HG03469 (cell line): ENCODE data around the gene MMADHC.
"Not testable (repeated sequence)": the region's sequence is repeated elsewhere in the genome, so short reads cannot be mapped to it uniquely, and the experiment has no call there.

ENCODE experiments used
- ATAC-seq: cut with Tn5 transposase; IDR thresholded peaks from one replicate; pipeline ENCODE4 v1.9.1; 2021; ENCODE audit warnings: mild to moderate bottlenecking, moderate library complexity, moderate number of reproducible peaks; ENCODE audit not compliant: unreplicated experiment

Gene MMADHC

DNA sequence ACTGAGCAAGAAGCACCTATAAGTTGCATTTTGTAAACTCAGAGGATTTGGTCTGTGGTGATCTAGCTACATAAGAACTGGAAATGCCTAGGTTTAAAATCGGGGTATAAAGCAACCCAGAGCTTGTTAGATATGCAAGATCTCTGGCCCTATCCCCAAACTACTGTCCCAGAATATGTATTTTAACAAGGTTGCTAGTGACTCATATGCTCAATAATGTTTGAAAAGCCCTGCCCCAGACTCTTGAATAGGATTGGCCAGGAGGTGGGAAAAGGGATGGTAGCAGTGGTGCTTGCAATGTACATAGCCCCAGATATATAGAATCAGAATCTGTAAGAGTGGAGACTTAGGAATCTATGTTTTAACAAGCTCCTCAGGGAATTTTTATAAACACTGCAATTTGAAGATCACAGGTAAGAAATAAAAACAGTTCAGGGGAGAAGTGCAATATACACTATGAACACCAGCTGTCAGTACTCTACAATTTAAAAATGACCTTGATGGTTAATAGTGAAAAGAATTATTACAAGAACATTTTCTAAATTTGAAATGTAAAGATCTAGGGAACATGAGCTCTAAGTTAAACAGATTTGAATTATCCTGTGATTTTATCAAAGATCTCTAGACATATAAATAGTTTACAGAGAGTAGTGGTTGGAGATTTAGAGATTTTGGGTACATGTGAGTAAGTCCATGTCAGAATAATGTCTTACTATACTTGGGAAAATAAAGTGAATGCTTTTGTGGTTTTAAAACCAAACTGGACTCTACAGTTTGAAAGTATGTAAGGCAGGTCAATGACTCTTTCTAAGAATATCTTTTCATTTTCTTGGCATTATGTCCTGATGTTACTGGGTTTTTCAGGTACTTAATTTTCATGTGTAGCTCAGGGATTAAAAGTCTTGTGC, 7.7 kb upstream of the MMADHC start:
- ATAC-seq, result no peak

DNA sequence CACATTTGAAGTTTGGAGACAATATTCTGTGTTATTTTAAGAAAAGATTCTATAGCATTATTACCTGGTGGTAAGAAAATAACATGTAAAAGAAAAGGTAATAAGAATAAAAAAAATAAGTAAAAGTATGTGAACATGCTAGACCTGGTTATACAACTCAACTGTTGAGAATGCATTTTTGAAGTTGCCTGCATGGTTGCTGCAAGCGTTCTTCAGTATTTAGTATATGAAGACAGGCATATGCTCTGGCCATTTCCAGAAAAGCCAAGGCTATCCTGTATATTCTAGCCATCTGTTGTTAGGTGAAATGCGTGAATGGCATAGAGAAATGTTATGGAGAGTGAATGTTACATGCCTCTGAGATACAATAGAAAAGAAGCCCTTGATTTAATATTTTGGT, 6.8 kb upstream of the MMADHC start:
- no peak for ATAC-seq

DNA sequence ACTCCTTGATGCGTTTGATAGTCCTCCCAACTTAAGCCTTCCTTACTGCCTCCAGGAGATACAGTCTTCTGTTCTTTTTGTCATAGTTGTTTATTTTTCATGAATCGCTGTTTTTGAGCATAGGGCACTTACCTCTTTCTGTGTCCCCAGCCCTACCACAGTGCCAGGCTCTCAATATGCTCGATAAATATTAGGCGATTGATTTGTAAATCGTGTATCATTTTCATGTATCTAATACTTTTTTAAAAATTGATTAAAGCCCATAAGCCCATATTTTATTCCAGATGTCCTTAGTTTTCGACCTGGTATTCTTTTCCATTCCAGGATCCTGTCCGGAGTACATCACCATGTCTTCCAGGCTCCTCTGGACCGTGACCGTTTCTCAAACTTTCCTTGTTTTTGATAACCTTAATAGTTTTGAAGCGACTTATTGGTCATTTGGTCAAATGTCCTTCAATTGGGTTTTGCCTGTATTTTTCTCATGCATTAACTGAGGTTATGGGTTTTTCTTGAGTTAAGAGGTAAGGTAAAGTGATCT, 444 bp upstream of the MMADHC start:
- ATAC-seq, result peak; percentile 14

DNA sequence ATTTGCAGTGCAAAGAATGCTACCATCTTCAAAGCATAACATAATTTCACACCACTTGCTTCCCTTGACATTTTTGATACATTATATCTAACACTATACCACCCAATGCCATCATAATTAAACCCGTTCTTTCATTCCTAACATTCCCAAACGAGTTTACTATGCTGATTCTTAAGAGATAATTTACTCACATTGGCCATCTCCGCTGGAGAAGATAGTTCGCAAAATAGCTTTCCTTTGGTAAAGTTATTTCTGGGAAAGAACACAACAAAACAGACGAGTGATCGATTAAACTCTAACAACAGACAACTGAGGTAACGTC, 716 bp downstream of the MMADHC start:
- ATAC-seq, result no peak

DNA sequence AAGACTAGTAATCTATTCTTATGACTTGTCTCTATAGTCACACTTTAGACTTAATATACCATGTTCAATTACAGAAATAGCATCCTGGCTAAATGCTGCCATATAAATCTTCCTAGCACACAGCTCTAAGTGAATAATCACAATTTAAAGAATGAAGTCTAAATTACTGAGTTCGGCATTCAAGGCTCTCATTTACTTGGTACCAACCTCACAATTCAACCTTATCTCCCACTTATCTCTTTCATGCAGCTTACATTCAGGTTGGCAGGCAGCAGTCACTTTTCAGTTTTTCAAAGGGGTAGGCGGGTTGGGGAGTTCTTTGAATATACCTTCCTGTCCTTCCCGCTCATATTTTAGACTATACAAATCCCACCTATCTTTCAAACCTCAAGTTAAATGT, 1.5 kb downstream of the MMADHC start:
- no peak for ATAC-seq

DNA sequence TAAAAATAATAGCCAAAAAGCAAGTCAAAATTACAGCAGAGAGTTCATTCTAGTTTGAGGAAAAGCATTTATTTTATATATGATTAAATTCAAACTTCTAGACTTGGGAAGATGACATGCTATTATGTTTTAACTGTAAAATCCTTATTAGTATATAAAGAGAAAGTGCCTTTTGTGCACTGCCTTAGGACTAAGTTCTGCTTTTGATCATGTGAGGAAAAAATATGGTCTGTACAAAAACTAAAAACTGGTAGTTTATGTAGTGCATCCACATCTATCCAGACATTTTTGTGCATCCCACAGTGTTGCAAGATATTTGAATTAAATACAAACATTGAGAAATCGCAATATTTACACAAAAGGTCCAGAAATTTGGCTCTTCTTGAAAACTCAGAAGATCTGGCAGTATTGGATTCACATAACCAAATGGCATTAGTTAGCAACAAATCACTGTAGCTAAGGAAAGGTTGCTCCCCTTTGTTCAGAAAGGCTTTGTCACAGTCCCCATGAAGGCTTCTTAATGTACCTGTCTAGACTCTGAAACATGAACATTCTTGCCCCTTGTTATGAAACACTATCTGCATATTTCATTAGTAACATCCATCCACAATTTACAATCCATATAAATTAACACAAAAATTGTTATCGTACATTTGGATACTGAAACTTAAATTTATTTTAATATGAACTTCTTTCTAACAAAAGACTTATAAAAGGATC, 2.2 kb downstream of the MMADHC start:
- no peak for ATAC-seq

DNA sequence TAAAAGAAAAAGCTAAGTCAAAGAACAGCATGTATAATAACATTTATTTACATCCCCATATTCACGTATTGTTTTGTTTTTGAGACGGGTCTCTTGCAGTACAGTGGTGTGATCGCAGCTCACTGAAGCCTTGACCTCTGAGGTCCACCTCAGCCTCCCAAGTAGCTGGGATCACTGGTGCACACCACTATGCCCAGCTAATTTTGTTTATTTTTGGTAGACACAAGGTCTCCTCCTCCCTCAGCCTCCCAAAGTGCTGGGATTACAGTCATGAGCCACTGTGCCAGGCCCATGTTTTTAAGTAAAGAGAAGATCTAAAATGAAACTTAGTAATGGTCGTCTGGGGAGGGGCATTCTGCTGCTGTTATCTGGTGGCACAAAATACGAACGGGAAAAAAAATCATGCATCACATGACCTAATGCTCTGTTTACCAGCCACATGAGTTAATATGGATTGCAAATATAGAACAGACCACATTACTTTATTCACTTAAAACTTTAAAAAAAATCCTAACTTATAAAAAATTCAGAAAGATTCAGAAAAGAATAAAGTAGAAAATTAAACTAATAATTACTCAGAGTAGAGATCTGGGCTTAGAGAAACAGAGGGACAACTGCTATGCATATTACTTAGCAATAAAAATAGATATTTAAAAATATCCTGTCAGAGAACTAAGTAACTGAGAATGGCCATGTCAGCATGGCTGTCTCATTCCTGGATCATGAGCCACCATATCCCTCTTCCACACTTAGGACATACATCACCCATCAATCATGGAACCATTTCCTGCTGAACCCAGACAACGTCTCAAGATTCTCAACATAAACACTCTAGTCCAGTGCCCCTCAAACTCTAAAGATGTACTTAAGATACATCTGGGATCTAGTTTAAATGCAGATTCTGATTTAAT, 7.3 kb downstream of the MMADHC start:
- no peak for ATAC-seq

DNA sequence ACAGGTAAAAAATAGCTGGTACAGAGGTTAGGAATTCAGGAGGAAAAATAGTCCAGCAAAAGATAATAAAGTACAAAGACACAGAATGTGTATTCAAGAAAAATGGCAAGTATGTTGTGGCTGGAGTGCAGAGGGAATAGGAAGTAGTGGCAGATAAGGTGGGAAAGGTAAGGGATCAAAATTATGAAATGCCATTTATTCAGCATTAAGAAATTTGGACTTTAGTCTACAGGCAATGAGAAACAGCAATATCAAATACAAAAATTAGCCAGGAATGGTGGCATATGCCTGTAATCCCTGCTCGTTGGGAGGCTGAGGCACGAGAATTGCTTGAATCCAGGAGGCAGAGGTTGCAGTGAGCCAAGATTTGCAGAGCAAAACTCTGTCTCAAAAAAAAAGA, 10.3 kb downstream of the MMADHC start:
- no peak for ATAC-seq

DNA sequence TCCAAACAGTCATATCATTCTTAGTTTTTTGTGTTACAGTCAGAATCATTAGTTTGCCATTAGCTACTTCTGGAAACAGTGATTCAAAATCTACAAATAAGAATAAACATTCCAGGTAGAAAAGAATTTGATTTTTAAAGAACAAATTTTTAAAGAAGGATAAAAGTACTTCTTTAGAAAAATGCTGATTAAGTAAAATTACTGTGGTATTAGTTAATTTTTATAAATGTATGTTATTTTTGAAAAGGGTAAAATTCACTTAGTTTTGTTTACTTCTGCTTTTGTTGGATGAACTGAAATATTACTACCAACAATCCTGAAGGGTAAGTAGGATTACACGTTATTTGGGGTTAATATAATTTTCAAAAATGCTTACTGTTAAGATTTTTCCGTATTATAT, 11.8 kb downstream of the MMADHC start:
- no peak for ATAC-seq

DNA sequence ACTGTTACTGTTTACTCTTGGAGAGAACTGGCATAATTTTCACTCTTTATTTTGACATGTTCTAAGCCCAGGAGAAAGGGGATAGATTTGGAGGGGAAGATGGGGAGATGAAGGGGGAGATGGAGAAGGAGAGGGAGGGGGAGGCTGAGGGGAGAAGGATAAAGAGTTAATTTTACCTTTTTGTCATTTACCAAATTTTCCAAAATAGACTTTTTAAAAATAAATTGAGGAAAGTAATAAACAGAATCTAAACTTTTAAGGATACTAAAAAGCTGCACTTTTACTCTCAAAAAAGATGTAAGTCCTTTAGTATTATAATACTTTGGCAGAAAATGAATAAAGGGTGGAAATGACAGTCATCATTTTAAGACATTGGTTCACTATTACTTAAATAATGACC, 12.3 kb downstream of the MMADHC start:
- ATAC-seq, result no peak

DNA sequence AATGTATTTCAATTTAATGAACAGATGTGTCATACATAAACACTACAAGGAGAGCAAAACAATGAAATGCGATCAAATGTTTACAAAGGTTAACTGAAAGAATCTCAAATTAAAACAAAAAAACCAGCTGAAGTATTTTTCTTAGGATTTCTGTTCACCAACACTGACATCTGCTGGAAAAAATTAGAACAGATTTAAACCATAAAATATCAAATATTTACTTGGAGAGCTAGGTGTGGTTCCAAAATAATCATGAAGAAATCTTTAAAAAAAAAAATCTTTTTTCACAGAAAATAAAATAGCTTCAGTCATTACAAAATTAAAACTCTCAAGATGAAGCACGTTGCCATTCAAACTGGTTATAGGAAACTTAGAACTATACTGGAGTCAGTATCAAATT, 13.8 kb downstream of the MMADHC start:
- no peak for ATAC-seq

DNA sequence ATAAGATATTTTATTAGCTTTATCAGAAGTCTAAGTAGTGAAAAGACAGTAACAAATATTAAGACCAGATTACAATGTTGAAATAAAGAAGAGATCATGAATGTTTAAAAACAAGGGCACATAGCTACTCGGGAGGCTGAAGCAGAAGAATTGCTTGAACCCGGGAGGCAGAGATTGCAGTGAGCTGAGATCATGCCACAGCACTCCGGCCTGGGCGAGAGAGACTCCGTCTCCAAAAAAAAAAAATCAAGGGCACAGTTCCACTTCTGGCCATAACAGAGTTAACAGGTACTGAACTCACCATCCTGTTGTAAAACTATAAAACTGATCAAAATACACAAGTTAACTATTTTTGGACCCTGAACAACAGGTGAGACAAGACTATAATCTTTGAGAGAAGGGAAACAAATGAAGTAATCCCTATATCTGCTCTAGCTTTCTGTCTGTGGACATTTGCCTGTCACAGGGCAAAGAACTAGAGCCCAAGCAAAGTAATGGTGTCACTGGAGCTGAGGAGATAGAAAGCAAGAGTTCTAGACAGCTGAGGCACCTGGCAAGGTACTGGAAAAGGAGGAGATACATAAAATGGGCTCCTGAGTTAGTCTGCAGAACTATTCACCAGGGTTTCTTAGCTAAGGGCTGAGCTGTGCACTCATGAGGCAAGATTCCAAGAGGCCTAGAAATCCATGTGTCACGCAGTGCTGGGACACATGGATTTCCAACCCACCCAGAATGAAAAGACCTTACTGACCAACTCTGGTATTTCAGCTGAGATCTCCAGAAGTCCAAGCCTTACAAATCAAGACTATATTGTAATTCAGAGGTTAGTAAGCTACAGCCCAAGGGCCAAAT, 15.2 kb downstream of the MMADHC start:
- ATAC-seq, result no peak

DNA sequence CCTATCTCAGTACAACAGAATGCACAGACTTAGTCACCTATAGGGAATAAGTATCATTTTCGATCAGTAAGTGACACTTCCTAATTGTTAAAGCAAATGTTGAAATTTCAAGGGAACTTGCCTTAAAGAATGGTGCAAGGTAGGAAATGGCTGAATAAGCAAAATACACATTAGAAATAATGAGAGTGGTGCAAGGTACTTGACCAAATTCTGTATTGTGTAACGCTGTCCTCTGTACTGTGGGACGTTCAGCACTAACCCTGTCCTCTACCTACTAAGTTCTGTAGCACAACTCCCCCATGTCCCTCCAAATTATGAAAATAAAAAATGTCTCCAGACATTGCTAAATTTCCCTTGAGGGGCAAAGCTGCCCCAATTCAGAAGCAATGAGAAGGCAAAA, 19.4 kb downstream of the MMADHC start:
- no peak for ATAC-seq

DNA sequence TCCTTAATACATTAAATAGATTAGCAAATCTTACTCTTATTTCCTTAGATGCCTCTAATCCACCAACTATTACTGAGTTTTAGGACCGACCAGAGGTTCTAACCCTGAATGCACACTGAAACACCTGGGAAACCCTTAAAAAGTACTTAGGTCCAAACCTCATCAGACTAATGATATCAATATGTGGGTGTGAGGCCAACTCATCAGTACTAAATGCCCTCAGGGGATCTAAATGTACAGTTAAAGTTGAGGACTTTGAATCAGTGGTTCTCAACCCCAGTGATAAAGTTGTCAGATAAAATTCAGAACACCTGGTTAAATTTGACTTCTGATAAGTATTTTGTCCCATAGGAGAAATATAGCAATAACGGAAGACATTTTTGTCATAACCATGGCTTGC, 20.9 kb downstream of the MMADHC start:
- no peak for ATAC-seq

DNA sequence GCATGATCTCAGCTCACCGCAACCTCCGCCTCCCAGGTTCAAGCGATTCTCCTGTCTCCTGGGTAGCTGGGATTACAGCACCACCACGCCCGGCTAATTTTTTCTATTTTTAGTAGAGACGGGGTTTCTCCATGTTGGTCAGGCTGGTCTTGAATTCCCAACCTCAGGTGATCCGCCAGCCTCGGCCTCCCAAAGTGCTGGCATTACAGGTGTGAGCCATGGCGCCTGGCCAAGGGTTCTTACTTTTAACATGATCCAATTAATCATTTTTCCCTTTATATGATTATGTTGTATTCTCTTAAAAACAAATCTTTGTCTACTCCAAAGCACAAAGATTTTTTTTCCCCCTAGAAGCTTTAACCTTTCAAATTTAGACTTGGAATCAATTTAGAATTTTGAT, 21.9 kb downstream of the MMADHC start:
- ATAC-seq, result not testable (repeated sequence)

DNA sequence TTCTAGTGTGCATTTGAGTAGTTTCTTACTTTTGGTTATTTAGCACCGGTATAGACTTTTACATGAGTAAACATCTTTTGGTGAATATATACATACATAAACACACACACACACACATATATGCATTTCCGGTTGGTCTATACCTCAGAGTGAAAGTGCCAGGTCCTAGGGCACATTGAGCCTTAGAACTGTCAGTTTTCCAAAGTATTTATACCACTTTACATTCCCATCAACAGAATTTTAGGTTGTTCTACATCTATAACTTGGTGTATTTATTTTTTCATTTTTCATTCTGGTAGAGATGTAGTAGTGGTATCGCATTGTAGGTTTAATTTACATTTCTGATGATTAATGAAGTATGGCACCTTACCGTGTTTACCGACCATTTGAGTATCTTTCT, 22.6 kb downstream of the MMADHC start:
- ATAC-seq, result no peak

DNA sequence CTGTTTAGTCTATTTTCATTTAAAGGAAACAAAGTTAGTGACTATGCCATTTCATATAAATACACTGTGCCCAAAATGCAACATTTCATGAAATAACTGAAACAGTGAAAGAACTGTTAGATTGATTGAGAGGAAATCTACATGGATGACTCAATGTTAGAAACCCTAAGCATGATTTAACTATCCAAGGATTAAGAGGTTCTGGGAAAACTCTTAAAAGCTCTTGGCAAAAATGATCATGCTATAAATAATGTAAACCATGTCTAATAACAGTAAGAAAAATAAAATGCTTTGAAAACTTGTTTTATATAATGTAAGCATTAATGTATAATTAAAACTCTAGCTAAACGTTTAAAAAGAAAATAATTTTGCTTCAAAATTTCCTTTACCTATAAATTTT, 23.5 kb downstream of the MMADHC start:
- ATAC-seq, result no peak

DNA sequence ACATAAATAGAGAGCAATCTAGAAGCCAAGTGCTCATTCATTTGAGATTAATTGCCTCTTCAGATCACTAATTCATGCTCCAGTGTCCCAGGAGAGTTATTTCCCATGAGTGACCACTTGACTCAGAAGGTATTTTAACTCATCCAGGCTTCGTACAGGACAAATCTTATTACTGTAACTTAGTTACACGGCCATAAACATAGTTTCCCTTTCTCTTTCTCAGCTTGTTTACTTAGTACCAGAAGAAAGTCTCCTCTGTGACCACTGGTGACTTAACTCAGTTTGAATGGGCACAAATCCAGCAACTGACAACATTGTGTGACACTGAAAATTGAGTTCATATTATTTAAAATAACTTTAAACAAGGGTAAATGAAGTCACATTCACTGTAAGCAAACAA, 25.3 kb downstream of the MMADHC start:
- peak; percentile 78 for ATAC-seq

DNA sequence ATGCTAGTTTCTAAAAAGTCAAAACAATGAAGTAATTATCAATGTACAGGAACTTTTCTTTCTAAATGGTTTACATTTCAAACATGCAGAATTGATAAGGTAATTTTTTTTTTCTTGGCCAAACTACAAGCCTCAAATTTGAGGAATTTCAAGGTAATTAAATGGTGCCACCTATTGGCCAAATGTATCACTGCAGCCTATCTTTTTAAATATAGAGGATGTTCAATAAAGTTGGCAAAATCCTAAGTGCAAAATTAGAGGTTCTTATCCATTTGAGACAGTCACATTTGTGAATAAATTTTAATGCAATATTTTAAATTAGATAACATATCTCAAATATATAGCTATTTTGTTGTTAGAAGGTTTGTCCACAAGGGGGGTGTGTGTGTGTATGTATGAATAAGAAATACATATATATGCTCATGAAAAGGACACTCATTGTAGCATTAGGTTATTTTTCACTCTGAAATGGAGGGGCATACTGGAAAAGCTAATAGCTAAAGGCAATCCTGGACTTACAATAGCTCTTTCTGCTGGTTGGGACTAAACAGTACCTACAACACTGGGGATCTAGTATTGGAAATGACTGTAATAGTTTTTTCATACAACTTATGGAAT, 26.2 kb downstream of the MMADHC start:
- ATAC-seq, result no peak
